IPS-18a (cell line): Measurements from ENCODE around the gene PDP2.

Source experiments
- H3K27ac ChIP-seq: one replicate; pipeline ENCODE4 v1.5.1; 2013; ENCODE audit warnings: low read length
- H3K27me3 ChIP-seq: one replicate; pipeline ENCODE4 v1.6.1; 2013; ENCODE audit warnings: mild to moderate bottlenecking, low read length; ENCODE audit not compliant: control insufficient read depth, insufficient read depth
- H3K36me3 ChIP-seq: one replicate; pipeline ENCODE4 v1.6.1; 2013; ENCODE audit warnings: low read depth, low read length; ENCODE audit not compliant: control insufficient read depth
- H3K4me1 ChIP-seq: one replicate; pipeline ENCODE4 v1.6.1; 2013; ENCODE audit warnings: low read depth, low read length; ENCODE audit not compliant: control insufficient read depth
- H3K4me3 ChIP-seq: one replicate; pipeline ENCODE4 v1.5.1; 2013; ENCODE audit warnings: low read length
- H3K9ac ChIP-seq: one replicate; pipeline ENCODE4 v1.6.1; 2013; ENCODE audit warnings: mild to moderate bottlenecking, low read length, moderate library complexity
- H3K9me3 ChIP-seq: one replicate; pipeline ENCODE4 v1.6.1; 2013; ENCODE audit warnings: low read depth, low read length; ENCODE audit not compliant: control insufficient read depth

PDP2 gene

GRCh38 chr16:66845791-66846221 lies 34.5 kb upstream of the PDP2 start:
- H3K36me3 ChIP-seq: no peaks in the 10 kb centered on the region
- H3K9me3 ChIP-seq: no peaks in the 10 kb centered on the region
- H3K27me3 ChIP-seq: peaks cover 63% of the 10 kb centered on the region
- no peak overlapping the region for H3K9ac ChIP-seq
- H3K27ac ChIP-seq: no peak overlapping the region
- H3K4me1 ChIP-seq: no peaks in the 10 kb centered on the region
- no peak overlapping the region for H3K4me3 ChIP-seq

GRCh38 chr16:66846266-66846665 lies 34.0 kb upstream of the PDP2 start:
- no peak overlapping the region for H3K4me3 ChIP-seq
- no peak overlapping the region for H3K9ac ChIP-seq
- H3K4me1 ChIP-seq: no peaks in the 10 kb centered on the region
- peaks cover 62% of the 10 kb centered on the region for H3K27me3 ChIP-seq
- H3K36me3 ChIP-seq: no peaks in the 10 kb centered on the region
- H3K9me3 ChIP-seq: no peaks in the 10 kb centered on the region
- no peak overlapping the region for H3K27ac ChIP-seq

GRCh38 chr16:66846831-66847230 lies 33.5 kb upstream of the PDP2 start:
- Histone ChIP-seq H3K4me3 (no peak overlapping the region), H3K36me3 (no peaks in the 10 kb centered on the region), H3K27me3 (peaks cover 58% of the 10 kb centered on the region), H3K4me1 (no peaks in the 10 kb centered on the region), H3K9me3 (no peaks in the 10 kb centered on the region), H3K9ac (no peak overlapping the region), H3K27ac (no peak overlapping the region)

- H3K27ac ChIP-seq: no peak overlapping the region
- no peaks in the 10 kb centered on the region for H3K4me1 ChIP-seq
- no peaks in the 10 kb centered on the region for H3K36me3 ChIP-seq
- peaks cover 54% of the 10 kb centered on the region for H3K27me3 ChIP-seq
- H3K4me3 ChIP-seq: no peak overlapping the region
- no peaks in the 10 kb centered on the region for H3K9me3 ChIP-seq
- no peak overlapping the region for H3K9ac ChIP-seq
Measured at GRCh38 chr16:66847533-66848067, 32.7 kb upstream of the PDP2 start.

GRCh38 chr16:66848172-66848571 lies 32.1 kb upstream of the PDP2 start:
- Histone ChIP-seq H3K36me3 (no peaks in the 10 kb centered on the region), H3K4me1 (no peaks in the 10 kb centered on the region), H3K4me3 (no peak overlapping the region), H3K9me3 (no peaks in the 10 kb centered on the region), H3K27me3 (peaks cover 48% of the 10 kb centered on the region), H3K27ac (no peak overlapping the region), H3K9ac (no peak overlapping the region)

- H3K4me1 ChIP-seq: no peaks in the 10 kb centered on the region
- H3K36me3 ChIP-seq: no peaks in the 10 kb centered on the region
- no peak overlapping the region for H3K9ac ChIP-seq
- H3K4me3 ChIP-seq: no peak overlapping the region
- H3K9me3 ChIP-seq: no peaks in the 10 kb centered on the region
- H3K27me3 ChIP-seq: peaks cover 39% of the 10 kb centered on the region
- no peak overlapping the region for H3K27ac ChIP-seq
Measured at GRCh38 chr16:66849021-66849420, 31.3 kb upstream of the PDP2 start.

GRCh38 chr16:66849549-66849948 lies 30.8 kb upstream of the PDP2 start:
- H3K27me3 ChIP-seq: peaks cover 34% of the 10 kb centered on the region
- no peak overlapping the region for H3K9ac ChIP-seq
- no peaks in the 10 kb centered on the region for H3K9me3 ChIP-seq
- no peaks in the 10 kb centered on the region for H3K4me1 ChIP-seq
- no peak overlapping the region for H3K4me3 ChIP-seq
- H3K27ac ChIP-seq: no peak overlapping the region
- H3K36me3 ChIP-seq: no peaks in the 10 kb centered on the region

GRCh38 chr16:66850115-66850815 lies 30.1 kb upstream of the PDP2 start:
- Histone ChIP-seq H3K9ac (no peak overlapping the region), H3K4me3 (no peak overlapping the region), H3K27me3 (peaks cover 27% of the 10 kb centered on the region), H3K36me3 (no peaks in the 10 kb centered on the region), H3K9me3 (no peaks in the 10 kb centered on the region), H3K27ac (no peak overlapping the region), H3K4me1 (no peaks in the 10 kb centered on the region)

GRCh38 chr16:66851166-66851964 lies 28.9 kb upstream of the PDP2 start:
- H3K27me3 ChIP-seq: peaks cover 16% of the 10 kb centered on the region
- no peak overlapping the region for H3K4me3 ChIP-seq
- no peaks in the 10 kb centered on the region for H3K36me3 ChIP-seq
- no peak overlapping the region for H3K27ac ChIP-seq
- H3K9me3 ChIP-seq: no peaks in the 10 kb centered on the region
- no peak overlapping the region for H3K9ac ChIP-seq
- H3K4me1 ChIP-seq: no peaks in the 10 kb centered on the region

- no peak overlapping the region for H3K9ac ChIP-seq
- no peaks in the 10 kb centered on the region for H3K36me3 ChIP-seq
- no peak overlapping the region for H3K4me3 ChIP-seq
- H3K9me3 ChIP-seq: no peaks in the 10 kb centered on the region
- H3K27me3 ChIP-seq: no peaks in the 10 kb centered on the region
- H3K4me1 ChIP-seq: no peaks in the 10 kb centered on the region
- no peak overlapping the region for H3K27ac ChIP-seq
Measured at GRCh38 chr16:66853261-66854139, 26.8 kb upstream of the PDP2 start.

GRCh38 chr16:66856184-66856730 lies 24.1 kb upstream of the PDP2 start:
- Histone ChIP-seq H3K4me1 (no peaks in the 10 kb centered on the region), H3K9me3 (no peaks in the 10 kb centered on the region), H3K27ac (no peak overlapping the region), H3K4me3 (no peak overlapping the region), H3K27me3 (no peaks in the 10 kb centered on the region), H3K36me3 (no peaks in the 10 kb centered on the region), H3K9ac (no peak overlapping the region)
